ENCODE results near the gene STAT5A.
"Not testable (repeated sequence)": the region's sequence is repeated elsewhere in the genome, so short reads cannot be mapped to it uniquely, and the experiment has no call there.

DNA sequence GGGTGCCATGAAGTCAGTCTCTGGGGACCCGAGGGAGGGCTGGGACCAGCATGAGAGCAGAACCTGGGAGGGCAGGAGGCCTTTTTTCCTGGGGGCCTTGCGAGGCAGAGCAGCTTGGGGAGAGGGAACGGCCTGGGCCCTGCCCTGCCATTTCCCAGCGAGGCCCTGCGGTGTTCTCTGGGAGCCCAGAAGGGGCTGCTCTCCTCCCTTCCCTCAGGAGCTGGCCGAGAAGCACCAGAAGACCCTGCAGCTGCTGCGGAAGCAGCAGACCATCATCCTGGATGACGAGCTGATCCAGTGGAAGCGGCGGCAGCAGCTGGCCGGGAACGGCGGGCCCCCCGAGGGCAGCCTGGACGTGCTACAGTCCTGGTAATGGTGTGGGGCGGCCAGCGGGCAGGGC, 11.6 kb downstream of the STAT5A start:
- TF ChIP-seq, protein P1, sequence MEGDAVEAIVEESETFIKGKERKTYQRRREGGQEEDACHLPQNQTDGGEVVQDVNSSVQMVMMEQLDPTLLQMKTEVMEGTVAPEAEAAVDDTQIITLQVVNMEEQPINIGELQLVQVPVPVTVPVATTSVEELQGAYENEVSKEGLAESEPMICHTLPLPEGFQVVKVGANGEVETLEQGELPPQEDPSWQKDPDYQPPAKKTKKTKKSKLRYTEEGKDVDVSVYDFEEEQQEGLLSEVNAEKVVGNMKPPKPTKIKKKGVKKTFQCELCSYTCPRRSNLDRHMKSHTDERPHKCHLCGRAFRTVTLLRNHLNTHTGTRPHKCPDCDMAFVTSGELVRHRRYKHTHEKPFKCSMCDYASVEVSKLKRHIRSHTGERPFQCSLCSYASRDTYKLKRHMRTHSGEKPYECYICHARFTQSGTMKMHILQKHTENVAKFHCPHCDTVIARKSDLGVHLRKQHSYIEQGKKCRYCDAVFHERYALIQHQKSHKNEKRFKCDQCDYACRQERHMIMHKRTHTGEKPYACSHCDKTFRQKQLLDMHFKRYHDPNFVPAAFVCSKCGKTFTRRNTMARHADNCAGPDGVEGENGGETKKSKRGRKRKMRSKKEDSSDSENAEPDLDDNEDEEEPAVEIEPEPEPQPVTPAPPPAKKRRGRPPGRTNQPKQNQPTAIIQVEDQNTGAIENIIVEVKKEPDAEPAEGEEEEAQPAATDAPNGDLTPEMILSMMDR (IDR thresholded peaks at IDR 0.05), result not testable (repeated sequence)
- TF ChIP-seq POLR2A (IDR thresholded peaks at IDR 0.05), result not testable (repeated sequence)
